PC-9 (cell line): ENCODE measurements around the gene DPP9.

ENCODE experiments used
- CTCF ChIP-seq: fragments of 200-600 bp; sonication (generic); conservative IDR thresholded peaks from 2 replicates; pipeline ENCODE4 v1.6.1; 2017; ENCODE audit warnings: mixed run types, antibody characterized with exemption, mild to moderate bottlenecking, moderate library complexity
- EZH2 ChIP-seq: fragments of 200-600 bp; sonication (generic); IDR thresholded peaks from 2 replicates; pipeline ENCODE4 v1.8.0; 2017; ENCODE audit warnings: antibody characterized with exemption, low read depth

DNA sequence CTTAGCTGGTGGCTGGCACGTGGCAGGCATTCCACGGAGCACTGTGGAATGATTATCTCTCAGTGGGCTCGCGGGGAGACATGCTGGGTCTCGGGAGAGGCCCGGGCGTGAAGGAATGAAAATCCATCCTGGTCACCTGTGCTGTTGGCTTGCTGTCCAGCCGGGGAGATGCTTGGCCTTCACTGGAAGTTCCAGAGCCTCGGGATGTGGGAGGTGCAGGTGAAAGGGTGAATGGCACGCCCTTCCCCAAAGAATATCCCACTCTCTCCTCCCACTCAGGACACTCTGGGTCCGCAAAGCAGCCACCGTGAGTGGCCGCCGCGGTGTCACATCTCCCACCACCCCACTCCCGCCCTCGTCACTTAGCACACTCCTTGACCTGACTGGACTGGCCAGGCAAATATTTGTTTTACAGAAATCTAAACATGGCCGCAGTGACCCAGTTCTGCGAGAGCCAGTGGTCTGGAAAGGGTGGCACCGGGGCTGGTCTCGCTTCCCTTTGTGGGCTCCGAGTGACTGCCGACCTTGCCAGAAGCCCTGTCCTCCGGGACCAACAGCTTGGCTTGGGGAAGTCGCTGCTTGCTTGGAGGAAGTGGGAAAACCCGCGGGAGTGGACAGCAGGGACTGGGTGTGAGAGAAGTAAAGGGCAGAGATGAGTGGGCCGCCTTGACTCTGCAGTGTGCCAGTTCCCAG is 8.0 kb downstream of the DPP9 start:
- TF ChIP-seq CTCF (no peak), EZH2 (no peak)
